LNCAP (cell line): ENCODE data around the gene ATR.

Experiments used
- TF ChIP-seq, protein P1 (sequence below): fragments of 450-650 bp; IDR thresholded peaks from 2 replicates; pipeline ENCODE4 v1.5.1; 2017; ENCODE audit warnings: mild to moderate bottlenecking

ATR gene

DNA sequence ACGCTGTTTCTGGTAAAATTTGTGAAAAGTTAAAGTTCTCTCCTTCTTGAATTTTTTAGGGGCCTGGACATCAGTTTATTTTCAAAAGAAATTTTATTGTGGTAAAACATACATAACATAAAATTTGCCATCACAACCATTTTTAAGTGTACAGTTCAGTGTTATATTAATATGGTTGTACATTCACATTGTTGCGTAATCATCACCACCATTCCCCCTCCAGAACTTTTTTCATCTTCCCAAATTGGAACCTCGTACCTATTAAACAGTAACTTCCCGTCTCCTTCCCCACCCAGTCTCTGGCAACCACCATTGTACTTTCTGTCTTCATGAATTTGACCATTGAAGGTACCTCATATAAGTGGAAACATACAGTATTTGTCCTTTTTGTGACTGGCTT lies 107.7 kb downstream of the ATR start:
- TF ChIP-seq, protein P1, sequence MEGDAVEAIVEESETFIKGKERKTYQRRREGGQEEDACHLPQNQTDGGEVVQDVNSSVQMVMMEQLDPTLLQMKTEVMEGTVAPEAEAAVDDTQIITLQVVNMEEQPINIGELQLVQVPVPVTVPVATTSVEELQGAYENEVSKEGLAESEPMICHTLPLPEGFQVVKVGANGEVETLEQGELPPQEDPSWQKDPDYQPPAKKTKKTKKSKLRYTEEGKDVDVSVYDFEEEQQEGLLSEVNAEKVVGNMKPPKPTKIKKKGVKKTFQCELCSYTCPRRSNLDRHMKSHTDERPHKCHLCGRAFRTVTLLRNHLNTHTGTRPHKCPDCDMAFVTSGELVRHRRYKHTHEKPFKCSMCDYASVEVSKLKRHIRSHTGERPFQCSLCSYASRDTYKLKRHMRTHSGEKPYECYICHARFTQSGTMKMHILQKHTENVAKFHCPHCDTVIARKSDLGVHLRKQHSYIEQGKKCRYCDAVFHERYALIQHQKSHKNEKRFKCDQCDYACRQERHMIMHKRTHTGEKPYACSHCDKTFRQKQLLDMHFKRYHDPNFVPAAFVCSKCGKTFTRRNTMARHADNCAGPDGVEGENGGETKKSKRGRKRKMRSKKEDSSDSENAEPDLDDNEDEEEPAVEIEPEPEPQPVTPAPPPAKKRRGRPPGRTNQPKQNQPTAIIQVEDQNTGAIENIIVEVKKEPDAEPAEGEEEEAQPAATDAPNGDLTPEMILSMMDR = no peak

DNA sequence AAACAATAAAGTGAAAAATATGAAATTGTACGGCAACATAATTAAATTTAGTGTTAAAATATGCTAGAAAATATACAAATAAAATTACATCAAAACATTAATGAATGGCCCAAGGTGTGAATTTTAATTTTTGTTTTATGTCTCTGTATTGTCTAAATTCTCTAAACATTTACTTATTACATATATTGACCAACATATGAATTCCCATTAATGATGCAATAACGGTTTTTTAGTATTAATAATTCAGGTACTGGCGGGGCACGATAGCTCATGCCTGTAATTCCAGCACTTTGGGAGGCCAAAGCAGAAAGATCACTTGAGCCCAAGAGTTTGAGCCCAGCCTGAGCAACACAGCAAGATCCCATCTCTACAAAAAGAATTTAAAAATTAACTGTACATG lies 110.1 kb downstream of the ATR start:
- TF ChIP-seq, protein P1 = no peak

DNA sequence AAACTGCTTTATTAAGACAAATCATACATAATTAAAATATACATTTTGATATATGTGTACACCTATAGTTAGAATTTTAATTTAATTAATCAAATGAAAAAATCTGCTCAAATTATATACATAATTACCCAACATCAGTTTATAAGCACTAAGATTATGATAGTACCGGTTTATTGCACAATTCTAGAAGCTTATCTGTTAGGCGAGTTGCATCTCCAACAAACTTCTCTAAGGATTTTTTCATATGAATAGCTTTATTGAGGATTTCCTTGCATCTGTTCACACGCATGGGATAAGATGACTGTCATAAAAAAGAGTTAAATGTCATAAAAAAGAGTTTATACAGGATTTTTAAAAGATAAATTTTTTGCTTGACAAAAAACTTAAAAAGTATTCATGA lies 110.8 kb downstream of the ATR start:
- TF ChIP-seq, protein P1 = no peak

DNA sequence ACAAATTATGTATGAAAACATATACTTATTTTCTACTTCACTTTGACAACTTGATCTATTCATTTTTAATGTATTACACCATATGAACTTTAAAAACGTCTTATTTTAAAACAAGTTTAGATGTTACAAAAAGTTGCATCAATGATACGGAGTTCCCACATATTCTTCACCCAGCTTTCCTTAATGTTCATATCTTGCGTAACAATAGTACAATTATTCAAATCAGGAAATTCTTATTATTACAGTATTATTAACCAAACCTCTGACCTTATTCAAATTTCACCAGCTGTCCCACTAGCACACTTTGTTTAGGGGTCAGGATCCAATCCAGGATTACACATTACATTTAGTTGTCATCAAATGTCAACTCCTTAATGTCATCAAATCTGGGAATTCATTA lies 117.8 kb downstream of the ATR start:
- TF ChIP-seq, protein P1 = no peak

DNA sequence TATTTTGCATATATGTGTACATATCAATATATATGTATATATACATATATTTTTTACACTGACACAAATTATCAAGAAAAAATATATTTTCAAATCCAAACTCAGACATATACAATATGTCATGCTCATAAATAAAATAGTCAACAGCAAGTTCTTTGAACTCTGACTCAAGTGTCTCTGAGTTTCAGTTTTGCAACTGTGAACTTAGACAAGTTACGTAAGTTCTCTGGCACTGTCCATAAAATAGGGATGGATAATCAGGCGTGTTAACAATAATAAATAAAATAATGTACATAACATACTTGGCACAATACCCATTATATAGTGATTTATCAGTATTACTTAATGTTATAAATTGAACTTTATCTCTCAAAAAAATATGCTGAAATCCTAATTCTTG lies 118.6 kb downstream of the ATR start:
- TF ChIP-seq, protein P1 = no peak

DNA sequence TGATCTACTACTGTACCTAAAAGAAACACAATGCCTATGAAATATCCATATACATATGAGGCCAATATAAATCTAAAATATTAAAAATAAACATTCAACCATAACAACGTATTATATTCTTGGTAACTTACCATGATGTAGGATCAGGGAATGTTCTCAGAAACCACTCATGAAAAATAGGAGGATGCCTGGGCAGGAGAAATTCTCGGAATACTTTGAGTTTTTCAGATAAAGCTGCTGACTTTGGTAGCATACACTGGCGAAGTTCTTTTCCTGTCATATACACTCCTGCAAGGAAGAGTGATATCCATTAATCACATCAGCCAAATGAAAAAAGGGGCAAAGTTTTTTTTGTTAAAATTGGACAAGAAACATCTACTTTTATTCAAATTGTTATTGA lies 119.4 kb downstream of the ATR start:
- TF ChIP-seq, protein P1 = no peak

DNA sequence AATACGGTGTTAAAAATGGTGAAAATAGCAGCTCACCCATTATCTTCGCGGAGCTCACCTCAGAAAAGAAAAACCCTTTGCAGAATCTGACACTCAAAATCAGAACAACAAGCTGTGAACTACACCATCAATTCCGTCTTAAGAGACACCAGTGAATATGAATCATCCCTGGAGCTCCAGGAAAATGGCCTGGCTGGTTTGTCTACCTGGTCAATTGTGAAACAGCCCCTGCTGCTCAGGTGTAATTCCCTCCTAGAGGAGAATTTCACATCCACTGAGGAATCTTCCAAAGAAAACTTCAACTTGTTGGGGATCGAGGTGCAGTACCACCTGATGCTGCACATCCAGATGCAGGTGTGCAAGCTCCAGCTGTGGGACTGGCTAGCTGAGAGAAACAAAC lies 127.7 kb downstream of the ATR start:
- TF ChIP-seq, protein P1 = no peak

DNA sequence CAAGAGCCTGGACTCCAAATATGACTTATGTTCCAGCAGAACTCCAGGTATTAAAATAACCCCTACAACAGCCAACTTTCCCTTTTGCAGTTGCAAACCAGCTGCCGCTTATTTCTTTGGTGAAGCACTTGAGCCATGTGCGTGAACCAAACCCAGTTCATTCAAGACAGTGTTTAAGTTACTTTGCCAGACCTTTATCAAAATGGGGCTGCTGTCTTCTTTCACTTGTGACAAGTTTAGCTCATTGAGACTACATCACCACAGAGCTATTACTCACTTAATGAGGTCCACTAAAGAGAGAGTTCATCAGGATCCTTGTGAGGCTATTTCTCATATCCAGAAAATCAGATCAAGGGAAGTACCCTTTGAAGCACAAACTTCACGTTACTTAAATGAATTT lies 128.3 kb downstream of the ATR start:
- TF ChIP-seq, protein P1 = no peak
